Common myeloid progenitor, CD34-positive (primary cell): ENCODE results near the gene SPTBN1.

Experiments
- CTCF ChIA-PET: fragments of 350-600 bp; sonication (Branson Sonifier 250); formaldehyde crosslinking; loops from one replicate; lab custom pipeline; 2021; ENCODE audit warnings: antibody characterized with exemption; lab: Charles Lee
- POLR2A ChIA-PET: fragments of 350-600 bp; sonication (Branson Sonifier 250); formaldehyde crosslinking; loops from one replicate; lab custom pipeline; 2021; ENCODE audit warnings: antibody characterized with exemption; lab: Charles Lee
- DNase-seq, 3 donors: peaks; one replicate each; pipeline versions ENCODE4 v3.0.0 to v3.0.0-alpha.2; 2013
- H3K27ac ChIP-seq, 2 experiments: 1 replicate in 1 of 2; 2 replicates in 1 of 2; pipeline ENCODE4 v1.7.0; 2013; ENCODE audit warnings: inconsistent platforms in 2 of 2, low read length in 2 of 2, mild to moderate bottlenecking in 2 of 2, low read depth in 1 of 2, moderate library complexity in 1 of 2; ENCODE audit not compliant: severe bottlenecking in 2 of 2, insufficient read depth in 1 of 2, poor library complexity in 1 of 2
- H3K27me3 ChIP-seq, 5 experiments: replicated peaks in 2 of 5; 1 replicate in 3 of 5; 2 replicates in 2 of 5; pipeline versions ENCODE4 v1.6.1 to v1.7.0; 2013; ENCODE audit warnings: low read length in 4 of 5, mild to moderate bottlenecking in 2 of 5, moderate library complexity in 2 of 5, inconsistent platforms in 1 of 5; ENCODE audit not compliant: insufficient read depth in 5 of 5, control insufficient read depth in 4 of 5
- H3K36me3 ChIP-seq, 4 experiments: 1 replicate in 2 of 4; 2 replicates in 2 of 4; pipeline versions ENCODE4 v1.6.1 to v1.7.0; 2013; ENCODE audit warnings: low read length in 3 of 4, control low read depth in 1 of 4, mild to moderate bottlenecking in 1 of 4; ENCODE audit not compliant: control insufficient read depth in 4 of 4, insufficient read depth in 4 of 4
- H3K4me1 ChIP-seq, 4 experiments: 1 replicate in 3 of 4; 2 replicates in 1 of 4; pipeline versions ENCODE4 v1.6.1 to v1.7.1; 2013; ENCODE audit warnings: low read length in 3 of 4, mild to moderate bottlenecking in 3 of 4, control low read depth in 1 of 4, inconsistent platforms in 1 of 4, moderate library complexity in 1 of 4; ENCODE audit not compliant: control insufficient read depth in 4 of 4, insufficient read depth in 4 of 4; ENCODE audit errors: control extremely low read depth in 1 of 4
- H3K4me3 ChIP-seq, 7 experiments: 1 replicate in 4 of 7; 2 replicates in 3 of 7; pipeline versions ENCODE4 v1.5.1 to v1.7.0; 2013; ENCODE audit warnings: mild to moderate bottlenecking in 7 of 7, low read length in 6 of 7, moderate library complexity in 6 of 7, inconsistent platforms in 2 of 7, low read depth in 2 of 7, control low read depth in 1 of 7; ENCODE audit not compliant: insufficient read depth in 4 of 7, control insufficient read depth in 1 of 7; ENCODE audit errors: extremely low read depth in 1 of 7
- H3K9me3 ChIP-seq, 5 experiments: 1 replicate in 4 of 5; 2 replicates in 1 of 5; pipeline versions ENCODE4 v1.6.1 to v1.7.1; 2013; ENCODE audit warnings: low read length in 4 of 5, mild to moderate bottlenecking in 2 of 5, inconsistent platforms in 1 of 5, low read depth in 1 of 5, moderate library complexity in 1 of 5; ENCODE audit not compliant: control insufficient read depth in 4 of 5, insufficient read depth in 2 of 5; ENCODE audit errors: control extremely low read depth in 1 of 5
- WGBS: methylation state at CpG from one replicate; pipeline ENCODE4 v1.1.5; 2013; ENCODE audit not compliant: insufficient coverage; 5-methylcytosine and 5-hydroxymethylcytosine counted together

SPTBN1 gene

GRCh38 chr2:54494087-54494486 is 38.0 kb downstream of the SPTBN1 start:
- no peaks in the 10 kb centered on the region for H3K9me3 ChIP-seq
- CTCF ChIA-PET = no interaction called here
- no peaks in the 10 kb centered on the region for H3K27me3 ChIP-seq
- DNase-seq = no peak
- no peak overlapping the region for H3K4me3 ChIP-seq
- no peaks in the 10 kb centered on the region for H3K36me3 ChIP-seq
- H3K27ac ChIP-seq = no peak overlapping the region
- WGBS = no CpG with 5 or more reads among the region's 3 CpGs
- H3K4me1 ChIP-seq = peaks cover 7 to 28% (median 19%) of the 10 kb centered on the region in 4 experiments
- POLR2A ChIA-PET = no interaction called here

GRCh38 chr2:54496920-54497319 is 40.8 kb downstream of the SPTBN1 start:
- H3K27me3 ChIP-seq = no peaks in the 10 kb centered on the region
- H3K27ac ChIP-seq = no peak overlapping the region
- H3K36me3 ChIP-seq = no peaks in the 10 kb centered on the region
- POLR2A ChIA-PET = interaction anchor here (0.6 kb wide), 1 partner anchor 227 kb away, joined by 3 read pairs; no protein-coding TSS in a partner anchor
- no peaks in the 10 kb centered on the region for H3K9me3 ChIP-seq
- peak in 2 of 3 donors; percentile 51 to 71 for DNase-seq
- CTCF ChIA-PET = interaction anchor here (0.9 to 2.7 kb wide), 3 partner anchors 12 to 389 kb away, joined by 3 to 10 read pairs (median 4); no protein-coding TSS in a partner anchor
- H3K4me3 ChIP-seq = peak overlapping the region in 1 of 7 experiments; percentile 26
- peaks cover 7 to 21% (median 13%) of the 10 kb centered on the region in 4 experiments for H3K4me1 ChIP-seq
- 0% methylated on average over 1 of the region's 4 CpGs for WGBS

DNA sequence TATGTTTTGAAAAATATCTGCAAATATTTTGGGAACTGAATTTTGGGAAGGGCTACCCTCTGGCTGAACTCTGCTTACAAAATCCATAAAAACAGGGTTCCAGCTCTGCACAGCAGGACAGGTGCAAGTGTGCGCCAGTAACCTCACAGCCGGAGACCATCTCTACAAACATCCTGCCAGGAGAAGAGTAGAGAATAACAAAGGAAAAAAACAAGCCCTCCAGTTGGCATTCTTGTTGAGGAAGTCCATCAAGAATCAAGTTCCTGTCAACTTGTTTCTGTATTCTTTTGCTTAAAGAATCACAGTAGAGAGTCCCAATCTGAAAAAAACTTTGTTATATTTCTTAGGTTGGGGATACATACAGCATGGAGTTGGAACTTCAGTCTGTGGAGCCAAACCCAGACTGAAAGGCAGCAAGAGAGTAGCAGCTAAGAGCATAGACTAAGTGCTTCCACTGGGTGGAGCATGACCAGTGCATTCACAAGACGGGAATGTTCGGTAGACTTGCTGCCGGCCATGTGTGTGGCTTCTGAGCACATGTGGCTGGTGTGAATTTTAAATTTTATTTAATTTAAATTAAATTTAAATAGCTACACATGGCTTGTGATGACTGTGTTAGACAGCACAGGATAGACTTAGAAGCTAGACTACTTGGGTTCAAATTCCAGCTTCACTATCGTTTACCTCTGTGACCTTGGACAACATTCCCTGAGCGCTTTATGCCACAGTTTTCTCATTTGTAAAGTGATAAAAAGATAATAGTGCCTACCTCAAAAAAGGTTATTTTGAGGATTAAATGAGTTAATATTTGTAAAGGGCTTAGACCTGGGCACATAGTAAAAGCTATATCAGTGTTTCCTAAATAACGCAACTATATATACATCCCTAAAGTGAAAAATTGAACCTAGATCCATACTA is 41.9 kb downstream of the SPTBN1 start:
- Histone ChIP-seq H3K27ac (no peak overlapping the region), H3K27me3 (no peaks in the 10 kb centered on the region), H3K4me1 (peaks cover 7 to 25% (median 18%) of the 10 kb centered on the region in 4 experiments), H3K9me3 (no peaks in the 10 kb centered on the region), H3K4me3 (no peak overlapping the region), H3K36me3 (no peaks in the 10 kb centered on the region)
- peak in 2 of 3 donors; percentile 32 to 44 for DNase-seq
- ChIA-PET CTCF (interaction anchor here (1.2 to 2.7 kb wide), 3 partner anchors 14 to 60 kb away, joined by 3 to 10 read pairs (median 4); no protein-coding TSS in a partner anchor), POLR2A (no interaction called here)
- WGBS = 100% methylated on average over 1 of the region's 8 CpGs

GRCh38 chr2:54499661-54500060 is 43.5 kb downstream of the SPTBN1 start:
- Histone ChIP-seq H3K4me3 (no peak overlapping the region), H3K9me3 (no peaks in the 10 kb centered on the region), H3K36me3 (no peaks in the 10 kb centered on the region), H3K27me3 (no peaks in the 10 kb centered on the region), H3K4me1 (peaks cover 7 to 23% (median 18%) of the 10 kb centered on the region in 4 experiments), H3K27ac (no peak overlapping the region)
- ChIA-PET CTCF (interaction anchor here (1.6 to 5.8 kb wide), 2 partner anchors 293 to 393 kb away, joined by 4 to 26 read pairs; no protein-coding TSS in a partner anchor), POLR2A (no interaction called here)
- WGBS = 100% methylated on average over 1 of the region's 2 CpGs
- DNase-seq = no peak

- WGBS = 93% methylated on average over 8 of the region's 8 CpGs
These were observed 44.5 kb downstream of the SPTBN1 start for GRCh38 chr2:54500404-54501205.

DNA sequence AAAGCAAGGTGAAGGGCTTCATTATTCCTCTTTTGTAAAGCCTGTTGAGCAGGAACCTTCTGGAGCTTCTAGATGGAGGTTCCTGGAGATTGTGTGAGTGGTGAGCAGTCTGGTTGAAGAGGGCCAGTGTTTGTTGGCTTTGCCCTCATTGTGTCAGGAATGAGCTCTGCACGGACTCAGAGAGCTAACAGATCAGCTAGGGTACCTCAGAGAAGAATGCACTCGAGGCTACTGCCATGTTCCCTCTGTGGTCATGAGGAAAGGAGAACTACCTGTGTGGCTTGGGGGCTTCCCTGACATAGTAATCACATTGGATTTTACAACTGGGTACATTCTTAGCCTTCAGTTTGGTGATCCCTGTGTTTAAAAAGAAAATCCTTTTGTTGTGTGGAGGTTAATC is 46.6 kb downstream of the SPTBN1 start:
- Histone ChIP-seq H3K27me3 (no peaks in the 10 kb centered on the region), H3K36me3 (no peaks in the 10 kb centered on the region), H3K4me3 (no peak overlapping the region), H3K27ac (no peak overlapping the region), H3K4me1 (peaks cover 3 to 14% (median 7%) of the 10 kb centered on the region in 4 experiments), H3K9me3 (no peaks in the 10 kb centered on the region)
- ChIA-PET CTCF (interaction anchor here (0.7 to 5.8 kb wide), 20 partner anchors 10 to 396 kb away, joined by 3 to 26 read pairs (median 4); no protein-coding TSS in a partner anchor), POLR2A (no interaction called here)
- WGBS = 90% methylated on average over 2 of the region's 2 CpGs
- DNase-seq = peak in 1 of 3 donors; percentile 21

More at GRCh38 chr2:54500404-54501205, 44.5 kb downstream of the SPTBN1 start:
- H3K9me3 ChIP-seq = no peaks in the 10 kb centered on the region
- H3K4me3 ChIP-seq = no peak overlapping the region
- no peaks in the 10 kb centered on the region for H3K27me3 ChIP-seq
- DNase-seq = no peak
- H3K27ac ChIP-seq = no peak overlapping the region
- ChIA-PET CTCF (interaction anchor here (0.9 to 5.8 kb wide), 5 partner anchors 8 to 394 kb away, joined by 3 to 26 read pairs (median 4); no protein-coding TSS in a partner anchor), POLR2A (interaction anchor here (0.8 kb wide), 1 partner anchor 292 kb away, joined by 5 read pairs; no protein-coding TSS in a partner anchor)
- H3K4me1 ChIP-seq = peaks cover 7 to 23% (median 18%) of the 10 kb centered on the region in 4 experiments
- H3K36me3 ChIP-seq = no peaks in the 10 kb centered on the region
